Breast epithelium (tissue), 4 donors: ENCODE data around the gene GRB2. TPM values are rescaled to one million over a fixed set of nuclear protein-coding genes. Genes with fewer than 3 reads are reported as not detected.

ENCODE experiments used
- DNase-seq, 2 donors: peaks; one replicate each; pipeline ENCODE4 v3.0.0-alpha.2; 2019; ENCODE audit warnings: low spot score in 2 of 2
- H3K27ac ChIP-seq, 2 donors: fragments of 200-600 bp; sonication (generic) in 1 of 2; one replicate each; pipeline ENCODE4 v1.5.1; 2016 to 2019; ENCODE audit warnings: mild to moderate bottlenecking in 1 of 2
- H3K27me3 ChIP-seq, 2 donors: fragments of 200-600 bp; sonication (generic) in 1 of 2; one replicate each; pipeline versions ENCODE4 v1.5.1 to v1.6.0; 2017 to 2019; ENCODE audit warnings: control low read depth in 1 of 2, mild to moderate bottlenecking in 1 of 2
- H3K36me3 ChIP-seq: fragments of 200-600 bp; one replicate; pipeline ENCODE4 v1.5.1; 2019
- H3K4me1 ChIP-seq, 2 donors: fragments of 200-600 bp; sonication (generic); one replicate each; pipeline ENCODE4 v1.5.1; 2016 to 2019; ENCODE audit warnings: control low read depth in 1 of 2
- H3K4me3 ChIP-seq, 3 donors: fragments of 200-600 bp; sonication (generic); 1 replicate in 2 of 3; 2 replicates in 1 of 3; pipeline ENCODE4 v1.5.1; 2016 to 2019; ENCODE audit warnings: mild to moderate bottlenecking in 3 of 3, moderate library complexity in 2 of 3
- H3K9me3 ChIP-seq, 2 donors: fragments of 200-600 bp; sonication (generic) in 1 of 2; one replicate each; pipeline ENCODE4 v1.5.1; 2016 to 2019; ENCODE audit warnings: control low read depth in 1 of 2
- POLR2A ChIP-seq: fragments of 450-650 bp; IDR thresholded peaks from one replicate; pipeline ENCODE4 v1.6.1; 2016; ENCODE audit warnings: antibody characterized with exemption, mild to moderate bottlenecking, moderate library complexity
- POLR2AphosphoS5 ChIP-seq, 3 donors: sonication (generic); formaldehyde crosslinking; IDR thresholded peaks; one replicate each; pipeline ENCODE4 v1.6.1; 2017; ENCODE audit warnings: antibody characterized with exemption in 3 of 3
- intact Hi-C: fragments of 100-400 bp; cut with DNase I; formaldehyde crosslinking; loops from one replicate; pipeline ENCODE4 v1.15.1; 2023; ENCODE audit warnings: low total_unique reads
- total RNA-seq, 3 donors: library from RNA; depleted of rRNA; stranded (reverse); fragments of >200 nt; gene quantifications; one replicate each; pipeline ENCODE4 v1.1.0, GENCODE V29; 2016
- TF ChIP-seq, protein P1 (sequence below), 3 donors: fragments of 450-650 bp; IDR thresholded peaks; one replicate each; pipeline ENCODE4 v1.5.1; 2016 to 2017; ENCODE audit warnings: antibody characterized with exemption in 3 of 3, mild to moderate bottlenecking in 3 of 3, moderate library complexity in 3 of 3

GRB2 gene
- total RNA-seq, 3 donors from 2014 or later: 72.4 to 104 (median 77.1) TPM

DNA sequence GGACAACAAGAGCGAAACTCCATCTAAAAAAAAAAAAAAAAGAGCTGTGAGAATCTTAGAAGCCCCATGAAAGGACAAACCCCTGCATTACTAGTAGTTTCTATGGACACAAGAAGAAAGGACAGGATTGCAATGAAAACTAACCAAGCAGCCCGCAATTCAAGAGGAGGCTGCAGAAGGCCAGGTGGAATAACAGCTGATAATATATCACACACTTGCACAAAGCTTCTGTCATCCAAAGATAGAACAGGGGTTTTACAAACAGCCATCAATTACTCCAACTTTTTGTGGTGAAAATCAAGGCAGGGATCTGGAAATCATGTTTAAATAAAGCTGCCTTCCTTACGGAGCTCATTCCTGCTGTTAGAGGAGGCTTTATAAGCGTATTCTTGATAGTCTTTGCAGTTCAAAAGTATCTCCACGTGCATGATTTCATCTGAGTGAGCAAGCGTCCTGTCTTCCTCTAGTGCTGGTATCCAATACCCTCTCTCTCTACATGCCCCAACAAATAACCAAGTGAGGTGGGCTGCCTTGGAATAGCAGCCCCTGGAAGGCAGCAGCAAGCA lies 27.8 kb upstream of the GRB2 start:
- Histone ChIP-seq H3K4me1 (no peaks in the 10 kb centered on the region), H3K27ac (no peak overlapping the region), H3K36me3 (no peaks in the 10 kb centered on the region), H3K9me3 (no peaks in the 10 kb centered on the region), H3K4me3 (no peak overlapping the region), H3K27me3 (no peaks in the 10 kb centered on the region)
- intact Hi-C loops: no loop called here
- DNase-seq: no peak
- no peak for TF ChIP-seq POLR2AphosphoS5 (IDR thresholded peaks at IDR 0.05)
- TF ChIP-seq POLR2A: no peak
- TF ChIP-seq, protein P1, sequence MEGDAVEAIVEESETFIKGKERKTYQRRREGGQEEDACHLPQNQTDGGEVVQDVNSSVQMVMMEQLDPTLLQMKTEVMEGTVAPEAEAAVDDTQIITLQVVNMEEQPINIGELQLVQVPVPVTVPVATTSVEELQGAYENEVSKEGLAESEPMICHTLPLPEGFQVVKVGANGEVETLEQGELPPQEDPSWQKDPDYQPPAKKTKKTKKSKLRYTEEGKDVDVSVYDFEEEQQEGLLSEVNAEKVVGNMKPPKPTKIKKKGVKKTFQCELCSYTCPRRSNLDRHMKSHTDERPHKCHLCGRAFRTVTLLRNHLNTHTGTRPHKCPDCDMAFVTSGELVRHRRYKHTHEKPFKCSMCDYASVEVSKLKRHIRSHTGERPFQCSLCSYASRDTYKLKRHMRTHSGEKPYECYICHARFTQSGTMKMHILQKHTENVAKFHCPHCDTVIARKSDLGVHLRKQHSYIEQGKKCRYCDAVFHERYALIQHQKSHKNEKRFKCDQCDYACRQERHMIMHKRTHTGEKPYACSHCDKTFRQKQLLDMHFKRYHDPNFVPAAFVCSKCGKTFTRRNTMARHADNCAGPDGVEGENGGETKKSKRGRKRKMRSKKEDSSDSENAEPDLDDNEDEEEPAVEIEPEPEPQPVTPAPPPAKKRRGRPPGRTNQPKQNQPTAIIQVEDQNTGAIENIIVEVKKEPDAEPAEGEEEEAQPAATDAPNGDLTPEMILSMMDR (IDR thresholded peaks at IDR 0.05): no peak

DNA sequence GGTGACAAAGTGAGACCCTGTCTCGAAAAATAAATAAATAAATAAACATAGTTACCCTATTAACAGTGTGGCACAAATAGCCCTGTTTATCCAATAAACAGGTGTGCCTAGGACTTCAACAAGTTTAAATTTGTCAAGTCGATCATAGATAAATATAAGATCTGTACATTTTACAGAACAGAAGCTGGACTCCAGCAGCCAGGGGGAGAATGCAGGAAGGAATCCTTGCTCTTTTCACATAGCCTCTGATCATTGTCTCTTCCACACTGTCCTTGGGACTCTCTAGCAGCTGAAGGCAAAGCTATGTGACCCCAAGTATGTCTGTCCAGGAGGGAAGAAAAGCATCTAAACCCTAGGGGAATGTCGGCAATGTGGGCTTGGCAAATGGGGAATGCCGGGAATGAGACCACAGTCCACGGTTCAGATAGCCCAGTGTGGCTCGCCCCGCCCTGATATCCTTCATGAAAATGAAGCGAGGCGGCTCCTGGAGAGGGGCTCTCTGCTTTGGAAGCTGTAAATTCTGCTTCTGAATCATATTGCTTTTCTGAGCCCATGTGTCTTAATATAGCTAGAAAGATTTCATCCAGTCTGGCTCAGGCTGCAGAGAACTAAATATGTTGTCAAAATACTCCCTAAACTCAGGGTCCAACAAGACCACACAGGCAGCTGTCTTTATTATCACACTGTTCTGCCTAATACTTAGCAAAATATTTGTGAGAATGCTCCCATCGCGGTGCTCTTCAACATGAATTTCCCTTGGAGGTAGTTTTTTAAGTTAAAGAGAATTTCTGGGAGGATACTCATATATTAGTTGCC lies 24.9 kb upstream of the GRB2 start:
- Histone ChIP-seq H3K4me3 (no peak overlapping the region), H3K9me3 (no peaks in the 10 kb centered on the region), H3K4me1 (no peaks in the 10 kb centered on the region), H3K27me3 (no peaks in the 10 kb centered on the region), H3K27ac (no peak overlapping the region), H3K36me3 (no peaks in the 10 kb centered on the region)
- intact Hi-C loops: no loop called here
- DNase-seq: no peak
- TF ChIP-seq, protein P1 (IDR thresholded peaks at IDR 0.05): no peak
- TF ChIP-seq POLR2AphosphoS5 (IDR thresholded peaks at IDR 0.05) (no peak), POLR2A (no peak)

DNA sequence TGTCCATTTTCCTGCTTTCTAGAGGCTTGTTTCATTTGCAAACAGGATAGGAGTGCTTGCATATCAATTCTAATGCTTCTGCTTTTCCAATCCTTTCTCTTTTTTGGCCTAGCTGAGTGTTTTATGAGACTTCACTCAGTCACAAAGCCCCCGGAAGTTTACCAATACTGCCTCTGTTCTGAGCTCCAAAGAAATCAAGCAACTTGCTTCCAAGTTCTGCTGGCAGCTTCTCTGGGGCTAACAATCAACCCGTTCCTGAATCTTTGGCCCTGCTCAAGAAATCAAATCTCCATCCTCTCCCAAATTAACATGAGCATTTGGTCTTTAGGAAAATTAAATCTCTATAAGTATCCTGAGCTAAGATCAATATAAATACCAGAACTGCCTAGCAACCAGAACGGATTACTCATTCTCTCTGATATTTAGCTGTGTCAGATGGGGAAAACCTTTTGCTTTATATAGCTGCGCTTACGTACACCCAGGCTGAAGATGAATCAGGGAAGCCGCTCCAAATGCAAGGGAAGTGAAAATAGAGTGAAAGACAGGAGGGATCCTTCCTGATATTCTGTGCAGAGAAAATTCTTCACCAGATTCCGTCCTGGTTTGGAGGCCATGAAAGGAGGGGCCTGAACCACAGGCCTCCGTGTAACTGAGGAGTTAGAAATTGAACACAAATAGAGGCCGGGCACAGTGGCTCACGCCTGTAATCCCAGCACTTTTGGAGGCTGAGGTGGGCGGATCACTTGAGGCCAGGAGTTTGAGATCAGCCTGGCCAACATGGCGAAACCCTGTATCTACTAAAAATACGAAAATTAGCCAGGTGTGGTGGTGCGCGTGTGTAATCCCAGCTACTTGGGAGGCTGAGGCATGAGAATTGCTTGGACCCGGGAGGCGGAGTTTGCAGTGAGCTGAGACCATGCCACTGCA lies 23.3 kb upstream of the GRB2 start:
- no peaks in the 10 kb centered on the region for H3K36me3 ChIP-seq
- no peaks in the 10 kb centered on the region for H3K9me3 ChIP-seq
- intact Hi-C loops: loop anchor here (10.0 kb wide), 2 partner anchors 96 to 156 kb away; partner anchors contain the start of genes LLGL2 and MYO15B
- no peak overlapping the region for H3K27ac ChIP-seq
- no peaks in the 10 kb centered on the region for H3K27me3 ChIP-seq
- no peak overlapping the region for H3K4me3 ChIP-seq
- TF ChIP-seq, protein P1 (IDR thresholded peaks at IDR 0.05): no peak
- TF ChIP-seq POLR2A (no peak), POLR2AphosphoS5 (IDR thresholded peaks at IDR 0.05) (no peak)
- no peak for DNase-seq
- no peaks in the 10 kb centered on the region for H3K4me1 ChIP-seq

DNA sequence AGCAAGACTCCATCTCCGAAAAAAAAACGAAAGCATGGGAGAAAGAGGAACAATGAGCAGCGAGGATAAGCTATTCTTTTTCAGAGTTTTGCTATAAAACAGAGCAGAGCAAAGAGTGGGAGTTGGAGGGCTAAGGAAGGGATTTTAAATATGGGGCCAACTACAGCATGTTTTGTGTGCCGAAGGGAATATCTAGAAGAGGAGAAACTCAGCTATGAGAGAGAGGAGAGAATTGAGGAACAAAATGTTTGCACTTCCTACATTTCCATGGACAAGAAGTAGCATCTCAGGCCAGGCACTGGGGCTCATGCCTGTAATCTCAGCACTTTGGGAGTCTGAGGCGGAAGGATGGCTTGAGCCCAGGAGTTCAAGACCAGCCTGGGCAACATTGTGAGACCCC lies 13.1 kb upstream of the GRB2 start:
- Histone ChIP-seq H3K36me3 (no peaks in the 10 kb centered on the region), H3K4me3 (no peak overlapping the region), H3K4me1 (no peaks in the 10 kb centered on the region), H3K27ac (no peak overlapping the region), H3K9me3 (no peaks in the 10 kb centered on the region), H3K27me3 (no peaks in the 10 kb centered on the region)
- TF ChIP-seq POLR2A (no peak), POLR2AphosphoS5 (IDR thresholded peaks at IDR 0.05) (no peak)
- TF ChIP-seq, protein P1 (IDR thresholded peaks at IDR 0.05): no peak
- DNase-seq: no peak
- intact Hi-C loops: no loop called here
